H1 (cell line): ENCODE results near the gene ADGRB2. TPM values are rescaled to one million over a fixed set of nuclear protein-coding genes. Genes with fewer than 3 reads are reported as not detected.

ENCODE experiments used
- CTCF ChIA-PET: fragments of 300-600 bp; sonication (Branson Sonifier 250); formaldehyde crosslinking; loops from one replicate; lab custom pipeline; 2021; ENCODE audit not compliant: partially characterized antibody; lab: Charles Lee
- POLR2A ChIA-PET: fragments of 300-600 bp; sonication (Branson Sonifier 250); formaldehyde crosslinking; loops from one replicate; lab custom pipeline; 2021; ENCODE audit warnings: inconsistent platforms; ENCODE audit not compliant: partially characterized antibody; lab: Charles Lee
- DNase-seq, 2 experiments: peaks; one replicate each; pipeline versions ENCODE4 v3.0.0 to v3.0.0-alpha.2; 2010 to 2022; ENCODE audit warnings: low spot score in 2 of 2, low read depth in 1 of 2, mixed read lengths in 1 of 2
- FAIRE-seq: peaks from 2 replicates; lab custom pipeline; 2011; peaks lifted over from hg19 to GRCh38; lab: Jason Lieb, UNC
- H2AFZ ChIP-seq: 2 replicates; pipeline ENCODE4 v1.8.1; 2012; ENCODE audit warnings: low read length, inconsistent platforms
- H2AK5ac ChIP-seq: 2 replicates; pipeline ENCODE4 v1.6.1; 2013; ENCODE audit warnings: low read depth, low read length
- H2BK120ac ChIP-seq: replicated peaks from 2 replicates; pipeline ENCODE3; 2013; ENCODE audit warnings: low read depth, low read length, inconsistent platforms
- H2BK12ac ChIP-seq: 2 replicates; pipeline ENCODE4 v1.6.1; 2013; ENCODE audit warnings: low read depth, low read length
- H2BK15ac ChIP-seq: 2 replicates; pipeline ENCODE4 v1.6.1; 2013; ENCODE audit warnings: low read length
- H2BK20ac ChIP-seq: 2 replicates; pipeline ENCODE4 v1.6.1; 2013; ENCODE audit warnings: low read length
- H2BK5ac ChIP-seq: 2 replicates; pipeline ENCODE4 v1.6.1; 2013; ENCODE audit warnings: low read depth, low read length
- H3K14ac ChIP-seq: 2 replicates; pipeline ENCODE4 v1.6.1; 2013; ENCODE audit warnings: inconsistent platforms; ENCODE audit not compliant: insufficient read length
- H3K18ac ChIP-seq: 2 replicates; pipeline ENCODE4 v1.6.1; 2013; ENCODE audit warnings: low read length; ENCODE audit errors: extremely low read depth
- H3K23ac ChIP-seq: 2 replicates; pipeline ENCODE4 v1.6.1; 2013; ENCODE audit warnings: inconsistent platforms; ENCODE audit not compliant: insufficient read length
- H3K23me2 ChIP-seq: 2 replicates; pipeline ENCODE4 v1.6.1; 2013; ENCODE audit warnings: low read depth, low read length
- H3K27ac ChIP-seq: 2 replicates; pipeline ENCODE4 v1.6.1; 2011; ENCODE audit warnings: low read depth, low read length, inconsistent platforms
- H3K27me3 ChIP-seq, 4 experiments: replicated peaks in 1 of 4; 1 replicate in 1 of 4; 2 replicates in 3 of 4; pipeline versions ENCODE4 v1.6.1 to v1.8.1; 2011 to 2013; ENCODE audit warnings: low read length in 3 of 4, mild to moderate bottlenecking in 3 of 4, inconsistent platforms in 2 of 4, mixed read lengths in 2 of 4, moderate library complexity in 1 of 4; ENCODE audit not compliant: control insufficient read depth in 3 of 4, insufficient read depth in 3 of 4; ENCODE audit errors: extremely low read depth in 1 of 4
- H3K36me3 ChIP-seq, 4 experiments: 2 replicates each; pipeline versions ENCODE4 v1.6.1 to v1.8.1; 2011 to 2013; ENCODE audit warnings: mild to moderate bottlenecking in 4 of 4, low read length in 3 of 4, moderate library complexity in 2 of 4, control low read depth in 1 of 4, inconsistent platforms in 1 of 4; ENCODE audit not compliant: insufficient read depth in 4 of 4, control insufficient read depth in 2 of 4
- H3K4ac ChIP-seq: replicated peaks from 2 replicates; pipeline ENCODE3; 2013; ENCODE audit warnings: low read length, low read depth, mixed read lengths, inconsistent platforms; ENCODE audit not compliant: insufficient read length
- H3K4me1 ChIP-seq, 4 experiments: replicated peaks in 1 of 4; 1 replicate in 1 of 4; 2 replicates in 3 of 4; pipeline versions ENCODE4 v1.6.1 to v1.8.1; 2011 to 2013; ENCODE audit warnings: low read length in 3 of 4, inconsistent platforms in 2 of 4, mixed read lengths in 1 of 4; ENCODE audit not compliant: insufficient read depth in 4 of 4, control insufficient read depth in 3 of 4
- H3K4me2 ChIP-seq, 2 experiments: 2 replicates each; pipeline versions ENCODE4 v1.6.1 to v1.8.1; 2011 to 2013; ENCODE audit warnings: low read depth in 2 of 2, low read length in 2 of 2, control low read depth in 1 of 2, inconsistent platforms in 1 of 2, mild to moderate bottlenecking in 1 of 2; ENCODE audit not compliant: insufficient read depth in 1 of 2
- H3K4me3 ChIP-seq, 4 experiments: fragments of 200-600, 300-600 bp in 1 of 4; sonication (generic), shearing (Covaris generic), sonication (Bioruptor Twin) in 1 of 4; 2 replicates each; pipeline versions ENCODE4 v1.5.1 to v1.8.1; 2011 to 2016; ENCODE audit warnings: low read length in 4 of 4, low read depth in 3 of 4, control low read depth in 2 of 4, inconsistent platforms in 2 of 4, mild to moderate bottlenecking in 2 of 4, mixed read lengths in 1 of 4, moderate library complexity in 1 of 4; ENCODE audit not compliant: insufficient read depth in 2 of 4; ENCODE audit errors: extremely low read depth in 1 of 4
- H3K56ac ChIP-seq: replicated peaks from 2 replicates; pipeline ENCODE3; 2013; ENCODE audit warnings: low read depth, mild to moderate bottlenecking, mixed read lengths, low read length, inconsistent platforms; ENCODE audit not compliant: insufficient read length
- H3K79me1 ChIP-seq: 2 replicates; pipeline ENCODE4 v1.6.1; 2013; ENCODE audit warnings: low read depth, low read length, control low read depth
- H3K79me2 ChIP-seq, 2 experiments: 2 replicates each; pipeline versions ENCODE4 v1.6.1 to v1.8.1; 2012 to 2013; ENCODE audit warnings: low read length in 2 of 2, mild to moderate bottlenecking in 2 of 2, inconsistent platforms in 1 of 2; ENCODE audit not compliant: insufficient read depth in 2 of 2, control insufficient read depth in 1 of 2
- H3K9ac ChIP-seq, 4 experiments: replicated peaks in 1 of 4; 1 replicate in 1 of 4; 2 replicates in 3 of 4; pipeline versions ENCODE4 v1.6.1 to v1.8.1; 2011 to 2013; ENCODE audit warnings: low read depth in 3 of 4, low read length in 3 of 4, control low read depth in 2 of 4, mild to moderate bottlenecking in 2 of 4, moderate library complexity in 2 of 4, inconsistent platforms in 1 of 4; ENCODE audit errors: extremely low read depth in 1 of 4
- H3K9me3 ChIP-seq, 2 experiments: 2 replicates each; pipeline versions ENCODE4 v1.6.1 to v1.8.1; 2012 to 2013; ENCODE audit warnings: mild to moderate bottlenecking in 2 of 2, moderate library complexity in 2 of 2, control low read depth in 1 of 2, inconsistent platforms in 1 of 2, low read depth in 1 of 2, low read length in 1 of 2, mixed read lengths in 1 of 2; ENCODE audit not compliant: insufficient read depth in 2 of 2
- H4K20me1 ChIP-seq, 2 experiments: replicated peaks in 1 of 2; 2 replicates each; pipeline versions ENCODE3 to v1.8.1; 2011 to 2013; ENCODE audit warnings: inconsistent platforms in 2 of 2, low read length in 2 of 2, mild to moderate bottlenecking in 1 of 2; ENCODE audit not compliant: insufficient read depth in 2 of 2, control insufficient read depth in 1 of 2
- H4K5ac ChIP-seq: 2 replicates; pipeline ENCODE4 v1.6.1; 2013; ENCODE audit warnings: low read length, low read depth, mixed read lengths, inconsistent platforms; ENCODE audit not compliant: insufficient read length
- H4K8ac ChIP-seq: 2 replicates; pipeline ENCODE4 v1.8.0; 2013; ENCODE audit warnings: mild to moderate bottlenecking, moderate library complexity, low read length, inconsistent platforms; ENCODE audit not compliant: insufficient read depth; ENCODE audit errors: extremely low read depth
- H4K91ac ChIP-seq: replicated peaks from 2 replicates; pipeline ENCODE3; 2013; ENCODE audit warnings: low read length, mixed read lengths, inconsistent platforms; ENCODE audit not compliant: insufficient read length
- ATF2 ChIP-seq: IDR thresholded peaks from 2 replicates; pipeline ENCODE4 v1.6.1; 2012; ENCODE audit warnings: low read length, inconsistent platforms
- CTCF ChIP-seq, 3 experiments: IDR thresholded peaks; 1 replicate in 2 of 3; 2 replicates in 1 of 3; pipeline versions ENCODE4 v1.5.1 to v1.6.1; 2011; ENCODE audit warnings: low read length in 3 of 3, mild to moderate bottlenecking in 3 of 3, inconsistent platforms in 2 of 3, low read depth in 1 of 3, moderate library complexity in 1 of 3; ENCODE audit not compliant: insufficient read depth in 1 of 3; ENCODE audit errors: control extremely low read depth in 1 of 3
- FOSL1 ChIP-seq: IDR thresholded peaks from 2 replicates; pipeline ENCODE4 v1.6.1; 2011; ENCODE audit warnings: mild to moderate bottlenecking, low read depth, low read length, moderate library complexity; ENCODE audit not compliant: insufficient read depth
- KDM1A ChIP-seq: fragments of 200-600, 300-600 bp; sonication (generic); IDR thresholded peaks from 2 replicates; pipeline ENCODE4 v1.7.1; 2016; ENCODE audit warnings: mild to moderate bottlenecking, low read length, borderline replicate concordance
- WGBS, 2 experiments: shearing (Covaris generic) in 1 of 2; methylation state at CpG; one replicate each; pipeline versions ENCODE4 v1.1.6 to v1.1.7; 2013 to 2015; ENCODE audit warnings: low lambda C conversion rate in 2 of 2, mixed read lengths in 2 of 2, inconsistent platforms in 1 of 2, low coverage in 1 of 2, missing lambda C conversion rate in 1 of 2; ENCODE audit not compliant: insufficient replicate concordance in 2 of 2, insufficient coverage in 1 of 2, insufficient read length in 1 of 2; ENCODE audit errors: extremely low coverage in 1 of 2, missing lambda C conversion rate in 1 of 2; 5-methylcytosine and 5-hydroxymethylcytosine counted together
- polyA plus RNA-seq, 7 experiments: library from polyadenylated mRNA; depleted of rRNA in 3 of 7; stranded (reverse) in 5 of 7; unstranded in 2 of 7; fragments of >200 nt in 5 of 7; fragments of 200-250 nt in 2 of 7; gene quantifications; 1 replicate in 5 of 7; 2 replicates in 1 of 7; 4 replicates in 1 of 7; pipeline versions ENCODE4 v1.2.1 to v1.2.3, GENCODE V29; 2011 to 2013; ENCODE audit warnings: missing spikeins in 2 of 7, mixed read lengths in 2 of 7
- total RNA-seq: library from RNA; stranded (reverse); fragmentation: NEBNext Ultra II Directional; extraction: Animal tissue kit (Norgen Biotek cat#: 25700); gene quantifications from 2 replicates; pipeline ENCODE4 v1.2.1, GENCODE V29; 2021

The ADGRB2 gene
- total and polyA plus RNA-seq, 2 of the 8 experiments (the other 6 are each of a cell fraction or from before 2014, with no cell fraction given), result 15.6 to 26.2 TPM

- H2AFZ ChIP-seq, result no peak overlapping the region
- no peak overlapping the region for H3K56ac ChIP-seq
- H3K4me1 ChIP-seq, result 0 out of 7 replicates have a peak, but pooled peaks cover 0 to 2% (median 0%) of the 10 kb centered on the region in 4 experiments
- H3K23me2 ChIP-seq, result no peaks in the 10 kb centered on the region
- no peak overlapping the region for H2BK20ac ChIP-seq
- no peak overlapping the region for H3K14ac ChIP-seq
- no peak overlapping the region for H3K18ac ChIP-seq
- no peak overlapping the region for H2BK15ac ChIP-seq
- no peak overlapping the region for H3K4me3 ChIP-seq
- H3K4ac ChIP-seq, result no peak overlapping the region
- DNase-seq, result no peak
- WGBS, 2 experiments, result 90% methylated on average over 6 of the region's 6 CpGs; no CpG with 5 or more reads in 1 of the 2 experiments
- no peaks in the 10 kb centered on the region for H4K20me1 ChIP-seq
- no peak overlapping the region for H4K91ac ChIP-seq
- no peak overlapping the region for H2BK12ac ChIP-seq
- no peak overlapping the region for H2BK120ac ChIP-seq
- no peak overlapping the region for H2AK5ac ChIP-seq
- no peak overlapping the region for H3K23ac ChIP-seq
- no peak overlapping the region for H3K4me2 ChIP-seq
- no peak overlapping the region for H4K8ac ChIP-seq
- POLR2A ChIA-PET, result no interaction called here
- H3K9ac ChIP-seq, result no peak overlapping the region
- no peak overlapping the region for H2BK5ac ChIP-seq
- H3K79me2 ChIP-seq, result no peaks in the 10 kb centered on the region
- H3K27ac ChIP-seq, result no peak overlapping the region
- no peaks in the 10 kb centered on the region for H3K27me3 ChIP-seq
- H3K36me3 ChIP-seq, result no peaks in the 10 kb centered on the region
- FAIRE-seq, result no peak
- no peak overlapping the region for H4K5ac ChIP-seq
- CTCF ChIA-PET, result interaction anchor here (2.8 kb wide), 1 partner anchor 15 kb away, joined by 11 read pairs; no protein-coding TSS in a partner anchor
- TF ChIP-seq KDM1A (peak; percentile 56; the same call in 1 of the 2 replicates), CTCF (IDR thresholded peaks at IDR 0.05; ENCODE audit: control extremely low read depth in 1 of 3, insufficient read depth in 1 of 3, low read depth in 1 of 3, low read length in 3 of 3) (no peak), ATF2 (no peak), FOSL1 (no peak)
- H3K79me1 ChIP-seq, result no peaks in the 10 kb centered on the region
- H3K9me3 ChIP-seq, result no peaks in the 10 kb centered on the region
These were observed 41.2 kb upstream of the ADGRB2 start for GRCh38 chr1:31805318-31805717.
